Measurements from ENCODE around the gene MAN1C1.

MAN1C1 gene

DNA sequence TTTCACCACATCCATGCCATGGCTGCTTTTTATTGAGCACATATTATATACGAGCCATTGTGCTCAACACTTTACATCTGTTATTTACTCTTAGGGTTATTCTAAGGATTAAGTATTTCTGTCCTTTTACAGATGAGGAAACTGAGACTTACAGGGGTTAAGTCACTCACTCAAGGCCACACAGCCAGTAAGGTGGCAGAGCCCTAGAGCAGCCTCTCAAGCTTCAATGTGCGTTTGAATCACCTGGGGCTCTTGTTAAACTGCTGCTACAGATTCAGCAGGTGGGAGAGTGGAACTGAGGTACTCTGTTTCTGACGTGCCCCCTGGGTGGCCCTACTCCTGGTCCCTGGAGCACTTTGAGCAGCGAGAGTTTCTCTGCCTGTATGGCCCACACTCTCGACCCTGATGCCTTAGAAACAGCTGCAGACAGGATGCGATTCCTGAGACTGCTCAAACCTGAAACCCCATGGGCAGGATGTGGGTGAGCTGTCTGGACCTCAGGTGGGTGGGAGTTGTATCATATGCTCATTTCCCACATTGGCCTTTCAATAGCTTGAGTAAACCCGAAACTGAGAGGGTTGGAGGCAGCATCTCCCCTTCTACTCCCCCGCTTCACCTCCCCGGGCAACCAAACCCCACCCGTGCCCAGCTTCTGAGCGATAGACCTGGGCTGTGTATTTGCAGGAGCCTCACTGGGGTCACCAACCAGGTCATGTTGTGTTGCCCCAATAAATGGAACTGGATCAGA is 59.3 kb downstream of the MAN1C1 start:
- H3K36me3 ChIP-seq (ENCODE audit: control insufficient read depth, insufficient read depth, low read length): no peaks in the 10 kb centered on the region
- H3K79me2 ChIP-seq: peaks cover 6% of the 10 kb centered on the region
- no peaks in the 10 kb centered on the region for H3K9me3 ChIP-seq (ENCODE audit: control insufficient read depth, low read length)
- H3K4me1 ChIP-seq: no peaks in the 10 kb centered on the region
- no peak overlapping the region for H3K4me2 ChIP-seq (ENCODE audit: low read length)
- H3K9ac ChIP-seq: no peak overlapping the region
- TF ChIP-seq, protein P1, sequence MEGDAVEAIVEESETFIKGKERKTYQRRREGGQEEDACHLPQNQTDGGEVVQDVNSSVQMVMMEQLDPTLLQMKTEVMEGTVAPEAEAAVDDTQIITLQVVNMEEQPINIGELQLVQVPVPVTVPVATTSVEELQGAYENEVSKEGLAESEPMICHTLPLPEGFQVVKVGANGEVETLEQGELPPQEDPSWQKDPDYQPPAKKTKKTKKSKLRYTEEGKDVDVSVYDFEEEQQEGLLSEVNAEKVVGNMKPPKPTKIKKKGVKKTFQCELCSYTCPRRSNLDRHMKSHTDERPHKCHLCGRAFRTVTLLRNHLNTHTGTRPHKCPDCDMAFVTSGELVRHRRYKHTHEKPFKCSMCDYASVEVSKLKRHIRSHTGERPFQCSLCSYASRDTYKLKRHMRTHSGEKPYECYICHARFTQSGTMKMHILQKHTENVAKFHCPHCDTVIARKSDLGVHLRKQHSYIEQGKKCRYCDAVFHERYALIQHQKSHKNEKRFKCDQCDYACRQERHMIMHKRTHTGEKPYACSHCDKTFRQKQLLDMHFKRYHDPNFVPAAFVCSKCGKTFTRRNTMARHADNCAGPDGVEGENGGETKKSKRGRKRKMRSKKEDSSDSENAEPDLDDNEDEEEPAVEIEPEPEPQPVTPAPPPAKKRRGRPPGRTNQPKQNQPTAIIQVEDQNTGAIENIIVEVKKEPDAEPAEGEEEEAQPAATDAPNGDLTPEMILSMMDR (IDR thresholded peaks at IDR 0.05): no peak
- no peaks in the 10 kb centered on the region for H3K27me3 ChIP-seq (ENCODE audit: control insufficient read depth, insufficient read depth, low read length)
- no peak overlapping the region for H2AFZ ChIP-seq
- H3K27ac ChIP-seq: no peak overlapping the region
- H3K4me3 ChIP-seq (ENCODE audit: low read depth, low read length): no peak overlapping the region

DNA sequence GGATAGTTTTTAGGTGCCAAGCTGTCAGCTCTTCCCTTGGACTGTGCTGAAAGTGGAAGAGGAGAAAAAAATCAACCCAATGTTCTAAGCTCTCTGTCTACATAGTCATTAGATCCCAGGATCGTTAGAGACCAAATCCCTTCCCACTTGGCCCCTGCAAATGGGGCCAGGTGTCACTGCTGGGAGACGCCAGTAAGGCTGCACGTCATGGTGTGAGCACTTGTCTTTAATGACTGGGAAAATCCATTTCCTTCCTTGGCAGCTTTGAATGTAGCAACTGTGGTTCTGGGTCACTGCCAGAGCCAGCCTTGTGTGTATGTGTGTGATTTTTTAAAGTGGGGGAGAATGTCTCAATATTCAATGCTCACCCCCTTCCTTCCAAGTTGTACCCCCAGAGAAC is 59.9 kb downstream of the MAN1C1 start:
- Histone ChIP-seq H3K9me3 (ENCODE audit: control insufficient read depth, low read length) (no peaks in the 10 kb centered on the region), H3K27me3 (ENCODE audit: control insufficient read depth, insufficient read depth, low read length) (no peaks in the 10 kb centered on the region), H2AFZ (no peak overlapping the region), H3K4me2 (ENCODE audit: low read length) (no peak overlapping the region), H3K4me1 (no peaks in the 10 kb centered on the region), H3K79me2 (peaks cover 6% of the 10 kb centered on the region), H3K36me3 (ENCODE audit: control insufficient read depth, insufficient read depth, low read length) (no peaks in the 10 kb centered on the region), H3K27ac (no peak overlapping the region), H3K9ac (no peak overlapping the region), H3K4me3 (ENCODE audit: low read depth, low read length) (no peak overlapping the region)
- TF ChIP-seq, protein P1 (IDR thresholded peaks at IDR 0.05): no peak

DNA sequence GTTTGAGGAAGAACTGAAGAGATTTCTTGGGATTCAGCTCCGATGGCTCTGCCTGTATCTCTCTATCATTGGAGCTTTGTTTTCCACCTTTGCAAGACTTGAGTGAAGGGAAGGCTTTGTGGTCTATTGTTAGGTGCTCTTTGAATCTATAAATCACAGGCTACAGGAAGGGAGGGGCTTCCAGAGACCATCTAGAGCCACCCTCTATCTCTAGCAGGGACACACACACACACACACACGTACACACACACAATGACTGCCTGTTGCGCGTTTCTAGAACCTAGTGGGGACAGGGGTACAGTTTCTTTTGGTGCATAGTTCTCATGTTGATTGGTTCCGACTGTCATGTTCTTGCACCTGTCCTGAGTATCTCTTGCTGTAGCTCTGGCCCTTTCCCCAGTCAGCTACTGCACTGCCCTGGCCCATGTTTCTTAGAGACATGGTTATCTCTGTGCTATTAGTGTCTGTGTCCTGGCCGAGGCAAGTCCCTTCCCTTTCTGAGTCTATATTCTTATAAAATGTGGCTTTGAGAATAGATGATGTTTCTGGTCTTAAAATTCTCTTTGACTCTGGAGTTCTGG is 60.7 kb downstream of the MAN1C1 start:
- Histone ChIP-seq H3K9ac (no peak overlapping the region), H2AFZ (no peak overlapping the region), H3K4me1 (no peaks in the 10 kb centered on the region), H3K27ac (no peak overlapping the region), H3K4me2 (ENCODE audit: low read length) (no peak overlapping the region), H3K9me3 (ENCODE audit: control insufficient read depth, low read length) (no peaks in the 10 kb centered on the region), H3K79me2 (peaks cover 3% of the 10 kb centered on the region), H3K4me3 (ENCODE audit: low read depth, low read length) (no peak overlapping the region), H3K27me3 (ENCODE audit: control insufficient read depth, insufficient read depth, low read length) (no peaks in the 10 kb centered on the region), H3K36me3 (ENCODE audit: control insufficient read depth, insufficient read depth, low read length) (no peaks in the 10 kb centered on the region)
- TF ChIP-seq, protein P1 (IDR thresholded peaks at IDR 0.05): no peak

DNA sequence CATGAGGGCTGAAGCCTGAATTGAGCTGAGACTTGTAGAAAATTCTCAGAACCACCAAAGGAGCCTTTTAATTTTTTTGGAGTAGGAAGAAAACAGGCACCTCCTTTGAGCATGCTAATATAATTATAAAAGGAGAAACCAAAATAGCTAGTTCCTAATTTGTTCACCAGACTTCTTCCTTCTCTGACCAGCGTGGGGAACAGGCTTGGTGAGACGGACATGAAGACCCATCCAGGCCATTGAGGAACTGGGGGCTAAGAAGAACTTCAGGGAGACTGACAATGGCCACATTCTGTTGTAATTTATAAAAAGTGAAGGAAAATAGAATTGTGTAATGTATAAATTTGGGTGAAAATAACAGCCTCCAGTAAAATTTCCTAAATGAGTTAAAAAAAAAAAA is 62.6 kb downstream of the MAN1C1 start:
- Histone ChIP-seq H2AFZ (no peak overlapping the region), H3K27me3 (ENCODE audit: control insufficient read depth, insufficient read depth, low read length) (no peaks in the 10 kb centered on the region), H3K9me3 (ENCODE audit: control insufficient read depth, low read length) (no peaks in the 10 kb centered on the region), H3K36me3 (ENCODE audit: control insufficient read depth, insufficient read depth, low read length) (no peaks in the 10 kb centered on the region), H3K79me2 (no peaks in the 10 kb centered on the region), H3K4me3 (ENCODE audit: low read depth, low read length) (no peak overlapping the region), H3K27ac (no peak overlapping the region), H3K4me1 (no peaks in the 10 kb centered on the region), H3K4me2 (ENCODE audit: low read length) (no peak overlapping the region), H3K9ac (no peak overlapping the region)
- TF ChIP-seq, protein P1 (IDR thresholded peaks at IDR 0.05): no peak

DNA sequence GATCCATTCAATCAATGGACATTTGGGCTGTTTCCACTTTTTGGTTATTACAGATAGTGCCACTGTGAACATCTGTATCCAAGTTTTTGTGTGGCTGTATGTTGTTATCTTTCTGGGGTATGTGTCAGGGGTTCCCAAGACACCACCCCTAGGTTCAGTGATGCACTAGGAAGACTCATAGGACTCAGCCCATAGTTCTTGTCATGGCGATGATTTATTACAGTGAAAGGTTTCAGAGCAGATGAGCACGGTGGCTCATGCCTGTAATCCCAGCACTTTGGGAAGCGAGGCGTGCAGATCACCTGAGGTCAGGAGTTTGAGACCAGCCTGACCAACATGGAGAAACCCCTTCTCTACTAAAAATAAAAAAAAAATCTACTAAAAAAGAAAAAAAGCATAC is 64.1 kb downstream of the MAN1C1 start:
- Histone ChIP-seq H3K4me3 (ENCODE audit: low read depth, low read length) (no peak overlapping the region), H3K27me3 (ENCODE audit: control insufficient read depth, insufficient read depth, low read length) (no peaks in the 10 kb centered on the region), H3K4me1 (no peaks in the 10 kb centered on the region), H3K4me2 (ENCODE audit: low read length) (no peak overlapping the region), H2AFZ (no peak overlapping the region), H3K27ac (no peak overlapping the region), H3K36me3 (ENCODE audit: control insufficient read depth, insufficient read depth, low read length) (no peaks in the 10 kb centered on the region), H3K79me2 (no peaks in the 10 kb centered on the region), H3K9me3 (ENCODE audit: control insufficient read depth, low read length) (no peaks in the 10 kb centered on the region), H3K9ac (no peak overlapping the region)
- TF ChIP-seq, protein P1 (IDR thresholded peaks at IDR 0.05): no peak

Measured in parathyroid adenoma (tissue), 2 donors.